Measurements from ENCODE around the gene CCDC146.

CCDC146 gene

DNA sequence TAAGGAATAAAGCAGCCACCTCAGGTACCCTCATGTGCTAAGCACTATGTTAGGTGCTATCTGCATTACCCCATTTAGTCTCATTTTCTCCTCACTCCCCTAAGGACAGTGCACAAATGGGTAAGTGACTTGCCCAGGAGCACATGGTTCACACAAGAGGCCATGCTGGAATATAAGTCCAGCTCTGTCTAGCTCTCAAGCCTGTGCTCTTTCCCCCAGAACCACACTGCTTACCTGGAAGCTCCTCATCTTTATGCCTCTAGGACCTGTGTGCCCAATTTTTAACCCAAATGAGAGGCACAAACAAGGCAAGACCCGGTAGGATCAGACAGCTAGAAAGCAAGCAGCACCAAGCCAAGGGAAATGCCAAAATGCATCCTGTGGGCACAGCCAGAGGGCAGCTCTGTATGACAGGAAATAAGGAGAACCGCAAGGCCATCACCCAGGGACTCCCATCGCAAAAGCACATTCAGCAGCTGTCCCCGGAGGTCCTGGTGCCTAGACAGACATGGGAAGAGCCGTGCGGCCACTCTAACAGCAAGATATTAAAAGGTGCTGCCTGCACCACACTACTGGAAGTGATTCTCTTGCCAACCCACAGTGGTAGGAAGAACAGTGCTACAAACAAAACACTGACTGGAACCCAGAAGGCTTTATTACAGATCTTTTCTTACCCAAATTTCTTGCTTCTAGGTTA is 205.7 kb downstream of the CCDC146 start:
- no peak overlapping the region; the same call in 1 of the 2 replicates for H2AFZ ChIP-seq (ENCODE audit: low read depth, low read length)
- H3K9me3 ChIP-seq (ENCODE audit: insufficient read depth, low read length), result no peaks in the 10 kb centered on the region
- H3K9ac ChIP-seq (ENCODE audit: low read length), result peak overlapping the region; percentile 8; the same call in 1 of the 2 replicates
- no peaks in the 10 kb centered on the region for H3K79me2 ChIP-seq (ENCODE audit: low read length)
- no peak overlapping the region for H3K4me3 ChIP-seq (ENCODE audit: low read length)
- no peak overlapping the region for H3K27ac ChIP-seq (ENCODE audit: low read length)
- no peaks in the 10 kb centered on the region for H4K20me1 ChIP-seq (ENCODE audit: insufficient read depth, low read length)
- peaks cover 60% of the 10 kb centered on the region for H3K4me1 ChIP-seq (ENCODE audit: low read length)
- no peaks in the 10 kb centered on the region for H3K27me3 ChIP-seq (ENCODE audit: low read depth, low read length)
- TF ChIP-seq, protein P1, sequence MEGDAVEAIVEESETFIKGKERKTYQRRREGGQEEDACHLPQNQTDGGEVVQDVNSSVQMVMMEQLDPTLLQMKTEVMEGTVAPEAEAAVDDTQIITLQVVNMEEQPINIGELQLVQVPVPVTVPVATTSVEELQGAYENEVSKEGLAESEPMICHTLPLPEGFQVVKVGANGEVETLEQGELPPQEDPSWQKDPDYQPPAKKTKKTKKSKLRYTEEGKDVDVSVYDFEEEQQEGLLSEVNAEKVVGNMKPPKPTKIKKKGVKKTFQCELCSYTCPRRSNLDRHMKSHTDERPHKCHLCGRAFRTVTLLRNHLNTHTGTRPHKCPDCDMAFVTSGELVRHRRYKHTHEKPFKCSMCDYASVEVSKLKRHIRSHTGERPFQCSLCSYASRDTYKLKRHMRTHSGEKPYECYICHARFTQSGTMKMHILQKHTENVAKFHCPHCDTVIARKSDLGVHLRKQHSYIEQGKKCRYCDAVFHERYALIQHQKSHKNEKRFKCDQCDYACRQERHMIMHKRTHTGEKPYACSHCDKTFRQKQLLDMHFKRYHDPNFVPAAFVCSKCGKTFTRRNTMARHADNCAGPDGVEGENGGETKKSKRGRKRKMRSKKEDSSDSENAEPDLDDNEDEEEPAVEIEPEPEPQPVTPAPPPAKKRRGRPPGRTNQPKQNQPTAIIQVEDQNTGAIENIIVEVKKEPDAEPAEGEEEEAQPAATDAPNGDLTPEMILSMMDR (IDR thresholded peaks at IDR 0.05; ENCODE audit: low read depth, low read length), result no peak
- TF ChIP-seq EZH2phosphoT487 (IDR thresholded peaks at IDR 0.05; ENCODE audit: low read depth), result no peak
- H3K36me3 ChIP-seq (replicated peaks; ENCODE audit: low read depth, low read length), result no peaks in the 10 kb centered on the region
- H3K4me2 ChIP-seq (ENCODE audit: low read length), result peak overlapping the region; percentile 99

DNA sequence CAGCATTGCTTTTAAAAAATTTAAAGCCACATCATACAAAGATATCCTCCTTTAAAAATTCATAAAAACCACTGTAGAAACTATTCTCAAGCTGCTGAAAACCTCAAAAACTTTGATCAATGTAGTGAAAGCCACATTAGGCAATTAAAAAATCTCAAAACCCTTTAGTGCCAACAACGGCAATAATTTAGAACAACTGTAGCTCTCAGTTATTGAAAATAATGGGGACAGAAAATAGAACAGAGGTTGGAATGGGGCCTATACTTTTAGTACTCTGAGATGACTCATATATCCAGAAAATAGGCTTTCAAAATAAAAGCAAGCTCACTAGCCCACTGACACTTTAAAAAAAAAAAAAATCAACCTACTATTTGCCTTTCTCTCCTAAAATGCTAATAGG is 206.3 kb downstream of the CCDC146 start:
- H4K20me1 ChIP-seq (ENCODE audit: insufficient read depth, low read length), result no peaks in the 10 kb centered on the region
- H3K4me3 ChIP-seq (ENCODE audit: low read length), result no peak overlapping the region
- no peaks in the 10 kb centered on the region for H3K79me2 ChIP-seq (ENCODE audit: low read length)
- H3K36me3 ChIP-seq (replicated peaks; ENCODE audit: low read depth, low read length), result no peaks in the 10 kb centered on the region
- H3K9ac ChIP-seq (ENCODE audit: low read length), result peak overlapping the region; percentile 8; the same call in 1 of the 2 replicates
- no peak overlapping the region for H2AFZ ChIP-seq (ENCODE audit: low read depth, low read length)
- no peaks in the 10 kb centered on the region for H3K9me3 ChIP-seq (ENCODE audit: insufficient read depth, low read length)
- no peaks in the 10 kb centered on the region for H3K27me3 ChIP-seq (ENCODE audit: low read depth, low read length)
- TF ChIP-seq, protein P1 (IDR thresholded peaks at IDR 0.05; ENCODE audit: low read depth, low read length), result no peak
- TF ChIP-seq EZH2phosphoT487 (IDR thresholded peaks at IDR 0.05; ENCODE audit: low read depth), result no peak
- H3K27ac ChIP-seq (ENCODE audit: low read length), result no peak overlapping the region
- peak overlapping the region; percentile 99 for H3K4me2 ChIP-seq (ENCODE audit: low read length)
- H3K4me1 ChIP-seq (ENCODE audit: low read length), result peaks cover 60% of the 10 kb centered on the region

DNA sequence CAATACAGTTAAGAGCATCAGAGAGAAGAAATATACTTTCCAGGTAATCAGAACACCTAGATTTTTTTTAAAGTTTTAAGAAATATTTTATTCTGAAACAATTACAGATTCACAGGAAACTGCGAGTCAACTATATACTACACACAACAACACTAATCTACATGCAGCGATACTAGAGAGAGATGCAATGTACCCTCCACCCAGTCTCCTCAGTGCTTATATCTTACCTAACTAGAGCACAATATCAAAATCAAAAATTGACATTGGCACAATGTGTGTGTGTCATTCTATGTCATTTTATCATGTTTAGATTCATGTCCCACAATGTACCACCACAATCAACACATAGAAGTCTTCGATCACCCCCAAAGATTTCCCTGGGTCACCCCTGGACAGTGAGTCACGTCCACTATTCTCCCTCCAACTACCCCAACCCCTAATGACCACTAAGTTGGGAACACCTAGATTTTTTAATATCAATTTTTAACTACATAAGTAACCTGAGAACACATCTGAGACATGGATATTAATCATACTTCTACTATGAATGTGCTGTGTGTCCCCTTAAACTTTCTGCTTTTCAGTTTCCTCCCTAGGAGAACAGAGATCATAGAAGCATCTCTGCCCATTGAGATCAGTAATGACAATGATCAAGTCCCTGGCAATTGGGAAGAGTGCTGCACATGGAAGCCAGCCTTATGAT is 207.2 kb downstream of the CCDC146 start:
- Histone ChIP-seq H3K27ac (ENCODE audit: low read length) (peak overlapping the region; percentile 94), H3K9me3 (ENCODE audit: insufficient read depth, low read length) (no peaks in the 10 kb centered on the region), H3K4me2 (ENCODE audit: low read length) (peak overlapping the region; percentile 99), H4K20me1 (ENCODE audit: insufficient read depth, low read length) (no peaks in the 10 kb centered on the region), H3K9ac (ENCODE audit: low read length) (peak overlapping the region; percentile 73), H3K36me3 (replicated peaks; ENCODE audit: low read depth, low read length) (no peaks in the 10 kb centered on the region), H2AFZ (ENCODE audit: low read depth, low read length) (no peak overlapping the region), H3K79me2 (ENCODE audit: low read length) (no peaks in the 10 kb centered on the region), H3K27me3 (ENCODE audit: low read depth, low read length) (no peaks in the 10 kb centered on the region), H3K4me3 (ENCODE audit: low read length) (peak overlapping the region; percentile 66), H3K4me1 (ENCODE audit: low read length) (peaks cover 60% of the 10 kb centered on the region)
- no peak for TF ChIP-seq EZH2phosphoT487 (IDR thresholded peaks at IDR 0.05; ENCODE audit: low read depth)
- TF ChIP-seq, protein P1 (IDR thresholded peaks at IDR 0.05; ENCODE audit: low read depth, low read length), result no peak

DNA sequence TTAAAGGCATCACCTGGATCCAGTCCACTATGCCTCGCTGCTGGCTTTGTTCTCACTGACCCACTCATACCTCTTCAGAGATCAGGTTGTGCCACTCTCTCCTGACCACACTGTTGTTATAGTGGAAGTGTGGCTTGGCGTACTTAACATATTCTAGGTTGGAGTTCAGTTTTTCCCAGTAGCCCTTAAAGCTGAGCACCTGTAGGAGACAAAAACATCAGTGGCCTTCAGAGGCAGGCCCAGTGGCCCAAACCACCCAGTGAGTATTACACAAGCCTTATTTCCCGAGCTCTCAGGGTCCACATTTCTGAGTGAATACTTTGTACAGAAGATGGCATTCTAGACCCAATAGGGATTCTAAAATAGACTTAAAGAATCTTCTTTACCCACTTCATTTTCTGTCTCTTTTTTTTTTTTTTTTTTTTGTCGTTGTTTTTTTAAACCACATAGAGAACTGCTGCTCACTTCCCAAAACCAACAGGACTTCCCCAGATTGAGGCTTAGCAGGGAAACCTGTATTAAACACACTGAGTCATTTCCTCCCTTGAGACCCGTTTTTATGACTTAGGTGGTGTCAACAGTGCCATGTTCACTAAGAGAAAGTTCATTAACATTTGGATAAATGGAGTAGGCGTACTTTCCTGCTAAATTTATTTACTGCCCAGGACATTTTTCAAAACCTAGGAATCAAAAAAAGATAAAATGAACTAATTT is 207.9 kb downstream of the CCDC146 start:
- H3K4me2 ChIP-seq (ENCODE audit: low read length), result peak overlapping the region; percentile 99
- no peaks in the 10 kb centered on the region for H3K27me3 ChIP-seq (ENCODE audit: low read depth, low read length)
- H3K9ac ChIP-seq (ENCODE audit: low read length), result peak overlapping the region; percentile 73
- no peak for TF ChIP-seq EZH2phosphoT487 (IDR thresholded peaks at IDR 0.05; ENCODE audit: low read depth)
- TF ChIP-seq, protein P1 (IDR thresholded peaks at IDR 0.05; ENCODE audit: low read depth, low read length), result no peak
- no peaks in the 10 kb centered on the region for H3K9me3 ChIP-seq (ENCODE audit: insufficient read depth, low read length)
- peak overlapping the region; percentile 94 for H3K27ac ChIP-seq (ENCODE audit: low read length)
- no peaks in the 10 kb centered on the region for H3K79me2 ChIP-seq (ENCODE audit: low read length)
- H3K36me3 ChIP-seq (replicated peaks; ENCODE audit: low read depth, low read length), result no peaks in the 10 kb centered on the region
- H3K4me1 ChIP-seq (ENCODE audit: low read length), result peaks cover 62% of the 10 kb centered on the region
- H3K4me3 ChIP-seq (ENCODE audit: low read length), result peak overlapping the region; percentile 66
- H2AFZ ChIP-seq (ENCODE audit: low read depth, low read length), result no peak overlapping the region
- H4K20me1 ChIP-seq (ENCODE audit: insufficient read depth, low read length), result no peaks in the 10 kb centered on the region

Data from OCI-LY3 (cell line).